Measurements from ENCODE around the gene RAB11FIP2.

Gene RAB11FIP2

GRCh38 chr10:118017850-118018249, 28.9 kb downstream of the RAB11FIP2 start:
- DNase-seq (ENCODE audit: low spot score), result no peak
- TF ChIP-seq CTCF (IDR thresholded peaks at IDR 0.05; ENCODE audit: extremely low read depth, missing control alignments), result no peak

GRCh38 chr10:118017071-118017740, 29.5 kb downstream of the RAB11FIP2 start:
- no peak for DNase-seq (ENCODE audit: low spot score)
- no peak for TF ChIP-seq CTCF (IDR thresholded peaks at IDR 0.05; ENCODE audit: extremely low read depth, missing control alignments)

- no peak for TF ChIP-seq CTCF (IDR thresholded peaks at IDR 0.05; ENCODE audit: extremely low read depth, missing control alignments)
- no peak for DNase-seq (ENCODE audit: low spot score)
Observed at GRCh38 chr10:118012952-118013525, 33.7 kb downstream of the RAB11FIP2 start.

- no peak for DNase-seq (ENCODE audit: low spot score)
- no peak for TF ChIP-seq CTCF (IDR thresholded peaks at IDR 0.05; ENCODE audit: extremely low read depth, missing control alignments)
Observed at GRCh38 chr10:118007773-118008172, 39.0 kb downstream of the RAB11FIP2 start.

- no peak for TF ChIP-seq CTCF (IDR thresholded peaks at IDR 0.05; ENCODE audit: extremely low read depth, missing control alignments)
- no peak for DNase-seq (ENCODE audit: low spot score)
Observed at GRCh38 chr10:118003126-118003525, 43.6 kb downstream of the RAB11FIP2 start.

GRCh38 chr10:118002581-118002980, 44.2 kb downstream of the RAB11FIP2 start:
- TF ChIP-seq CTCF (IDR thresholded peaks at IDR 0.05; ENCODE audit: extremely low read depth, missing control alignments), result no peak
- no peak for DNase-seq (ENCODE audit: low spot score)

GRCh38 chr10:117997673-117998072, 49.1 kb downstream of the RAB11FIP2 start:
- TF ChIP-seq CTCF (IDR thresholded peaks at IDR 0.05; ENCODE audit: extremely low read depth, missing control alignments), result no peak
- no peak for DNase-seq (ENCODE audit: low spot score)

Measured in GM20000 (cell line).